ENCODE measurements around the gene ITGA7.

GRCh38 chr12:55724226-55724939 lies 16.7 kb upstream of the ITGA7 start:
- no peak for TF ChIP-seq POLR2A (IDR thresholded peaks at IDR 0.05)
- peak in 5 of 6 experiments; percentile 24 to 55 (median 38) for TF ChIP-seq CTCF (IDR thresholded peaks at IDR 0.05)
